Activated CD8-positive, alpha-beta memory T cell treated with anti-CD3 and anti-CD28 coated beads, Interleukin-2, amount 50 U/mL, for 1 hour (primary cell): ENCODE results near the gene ZNF280A.

ENCODE experiments used
- DNase-seq: peaks from one replicate; pipeline ENCODE4 v3.0.0-alpha.2; 2020; ENCODE audit errors: extremely low read depth

ZNF280A gene

DNA sequence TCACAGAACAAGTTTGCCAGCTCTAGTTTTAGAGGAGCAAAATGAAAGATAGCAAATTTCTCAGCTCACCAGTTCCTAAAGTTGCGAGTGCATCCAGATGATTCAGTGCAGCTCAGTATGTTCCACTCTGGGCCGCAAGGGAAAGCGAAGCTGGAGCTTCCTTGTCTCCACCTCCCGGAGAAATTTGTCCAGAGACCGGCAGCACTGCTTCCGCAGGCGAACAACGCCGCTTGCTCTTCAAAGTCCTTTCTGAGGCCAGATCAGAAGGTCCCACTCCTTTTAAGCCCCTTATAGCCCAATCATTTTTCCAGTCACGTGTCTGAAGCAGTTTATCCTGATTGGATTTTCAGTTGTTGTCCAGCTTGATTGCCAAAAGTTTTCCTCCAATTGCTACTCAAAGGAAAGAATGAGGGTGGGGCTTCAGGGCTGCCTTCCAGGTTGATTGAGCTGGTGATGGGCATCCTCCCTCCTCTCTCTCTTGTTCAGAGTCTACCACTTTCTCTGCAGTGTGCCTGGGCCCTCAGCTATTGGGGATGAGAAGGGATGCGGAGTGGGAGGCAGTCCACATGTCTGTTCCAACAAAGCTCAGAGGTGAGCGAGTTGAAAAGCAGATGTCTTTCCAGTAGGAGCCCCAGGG lies at the start of gene ZNF280A:
Gene ZNF280A, minus strand, starts transcription at position 251 of the 637 bp plus-strand sequence. CDS start 4,640 bp downstream, outside the sequence.
- no peak for DNase-seq

DNA sequence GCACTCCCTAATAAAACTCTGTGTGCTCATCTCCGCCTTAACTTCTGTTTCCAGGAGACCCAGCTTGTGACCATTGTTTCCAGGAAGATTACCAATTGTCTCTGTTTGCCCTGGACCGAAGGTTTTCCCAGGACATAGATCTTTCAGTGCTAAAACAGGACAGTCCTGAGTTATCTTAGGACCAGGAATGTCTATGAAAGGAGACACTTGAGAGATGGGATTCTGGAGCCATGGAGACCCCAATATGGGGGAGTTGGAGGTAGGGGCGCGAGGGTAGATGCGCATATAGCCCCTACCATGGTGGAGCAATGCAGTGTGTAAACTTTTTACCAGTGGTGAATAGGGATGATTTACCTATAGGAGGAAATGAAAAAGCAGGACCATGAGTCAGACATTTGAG lies 49.1 kb upstream of the ZNF280A start:
- DNase-seq: no peak

DNA sequence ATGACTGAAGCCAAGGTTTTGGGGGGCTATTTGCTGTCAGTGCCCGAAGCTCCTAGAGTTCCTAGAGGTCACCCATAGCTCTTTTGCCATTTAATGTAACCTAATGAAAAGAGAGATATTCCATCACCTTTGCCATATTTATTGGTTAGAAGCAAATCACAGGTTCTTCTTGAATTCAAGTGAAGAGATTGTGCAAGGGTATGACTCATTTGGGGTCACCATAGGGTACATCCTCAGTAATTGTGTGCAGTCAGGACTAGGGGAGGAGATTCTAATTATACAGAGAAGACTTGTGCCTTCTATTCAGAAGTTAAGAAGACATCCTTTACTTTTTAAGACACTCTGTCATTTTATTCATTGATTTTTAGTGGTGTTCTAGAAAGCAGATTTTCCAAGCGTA lies 45.9 kb upstream of the ZNF280A start:
- DNase-seq: no peak

- DNase-seq: no peak
Measured at GRCh38 chr22:22558972-22559603, 39.0 kb upstream of the ZNF280A start, which contains the start of gene PRAME. Gene PRAME, minus strand, starts transcription at chr22:22559265. Its CDS starts 2,433 bp downstream, at chr22:22556832.

DNA sequence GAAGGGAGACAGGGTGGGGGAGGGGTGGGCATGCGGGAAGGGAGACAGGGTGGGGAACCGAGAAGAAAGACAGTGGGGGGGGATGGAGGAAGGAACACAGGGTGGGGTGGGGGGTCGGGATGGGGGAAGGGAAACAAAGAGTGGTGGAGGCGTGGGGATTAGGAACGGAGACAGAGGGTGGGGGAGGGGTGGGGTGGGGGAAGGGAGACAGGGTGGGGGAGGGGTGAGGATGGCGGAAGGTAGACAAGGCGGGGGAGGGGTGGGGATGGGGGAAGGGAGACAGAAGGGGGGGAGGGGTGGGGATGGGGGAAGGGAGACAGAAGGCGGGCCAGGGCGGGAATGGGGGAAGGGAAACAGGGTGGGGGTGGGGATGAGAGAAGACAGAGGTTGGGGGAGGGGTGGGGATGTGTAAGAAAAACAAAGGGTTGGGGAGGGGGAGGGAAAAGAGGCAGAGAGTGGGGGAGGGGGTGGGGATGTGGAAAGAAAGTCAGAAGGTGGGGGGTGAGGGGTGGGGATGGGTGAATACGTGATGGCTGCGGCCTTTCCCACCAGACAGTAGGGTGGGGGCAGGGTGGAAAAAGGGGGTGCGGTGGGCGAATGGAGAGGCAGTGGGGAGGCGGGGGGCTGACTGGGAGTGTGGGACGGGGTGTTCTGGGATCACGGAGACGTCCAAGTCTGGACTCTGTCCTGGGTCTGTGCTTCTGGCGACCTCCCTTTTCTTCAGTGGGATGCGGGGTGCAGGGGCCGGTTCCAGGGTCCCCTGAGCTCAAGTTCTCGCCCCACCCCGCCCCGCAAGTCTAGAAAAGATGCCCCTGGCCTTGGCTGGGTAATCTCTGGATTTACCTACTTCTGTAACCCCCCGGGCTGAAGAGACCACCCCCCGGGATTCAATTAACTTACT lies 38.3 kb upstream of the ZNF280A start:
- no peak for DNase-seq

DNA sequence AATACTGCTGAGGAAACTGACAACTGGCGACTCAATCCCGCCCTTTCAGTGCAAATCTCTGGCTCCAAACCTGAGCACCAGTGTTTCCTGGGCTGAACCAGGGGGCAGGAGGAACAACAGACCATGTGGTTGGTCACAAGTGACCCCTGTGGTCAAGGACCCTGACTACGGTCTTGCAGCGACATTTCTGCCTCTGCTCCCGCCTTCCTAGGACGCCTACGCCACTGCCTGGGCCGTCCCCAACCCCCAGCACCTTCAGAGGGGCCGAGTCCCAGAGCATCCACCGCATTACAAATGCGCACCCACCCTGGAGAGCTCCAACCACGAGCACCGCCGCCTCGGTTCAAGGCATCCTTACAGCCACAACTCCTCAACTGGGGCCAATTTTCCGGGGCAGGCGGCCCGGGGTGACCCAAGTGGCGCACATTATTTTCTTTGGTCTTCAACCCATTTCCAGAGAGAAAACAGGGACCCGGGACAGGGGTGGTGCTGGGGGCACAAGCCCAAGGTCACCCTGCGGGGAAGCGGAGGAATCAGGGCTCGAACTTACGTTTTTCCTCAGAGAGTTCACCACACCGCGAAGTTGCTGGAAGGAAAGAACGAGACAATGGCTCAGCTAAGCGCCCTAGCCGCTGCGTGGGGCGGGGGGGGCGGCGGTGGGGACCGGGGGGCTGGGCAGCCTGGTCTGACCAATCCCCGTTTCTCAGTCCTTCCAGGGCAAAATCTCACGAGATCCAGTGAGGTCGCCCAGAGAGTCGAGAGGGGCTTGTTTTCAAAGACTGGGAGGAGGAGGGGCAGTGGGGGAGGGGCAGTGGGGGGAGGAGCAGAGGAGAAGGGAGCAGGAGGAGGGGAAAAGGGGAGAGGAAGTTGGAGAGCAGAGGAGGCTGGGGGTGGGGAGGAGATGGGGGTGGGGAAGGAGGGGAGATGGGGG lies 37.2 kb upstream of the ZNF280A start:
- no peak for DNase-seq

GRCh38 chr22:22556578-22556977 lies 36.5 kb upstream of the ZNF280A start:
- DNase-seq: no peak

DNA sequence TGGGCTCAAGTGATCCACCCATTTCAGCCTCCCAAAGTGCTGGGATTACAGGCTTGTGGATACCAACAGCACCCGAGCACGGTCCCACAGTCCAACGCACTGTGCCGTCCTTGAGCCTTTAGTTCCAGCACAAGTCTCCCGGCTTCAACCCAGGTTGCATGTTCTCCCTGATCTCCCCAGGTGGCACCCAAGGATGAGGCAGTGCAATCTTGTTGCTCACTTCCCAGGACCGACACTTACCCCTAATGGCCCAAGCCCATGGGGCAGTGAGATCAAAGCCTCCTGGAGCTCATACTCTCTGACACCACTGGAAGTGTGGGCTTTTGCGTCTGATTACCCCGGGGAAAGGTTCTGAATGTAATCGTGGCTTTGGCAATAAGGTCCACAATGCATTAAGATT lies 35.5 kb upstream of the ZNF280A start:
- no peak for DNase-seq

- no peak for DNase-seq
Measured at GRCh38 chr22:22554587-22555284, 34.7 kb upstream of the ZNF280A start.

DNA sequence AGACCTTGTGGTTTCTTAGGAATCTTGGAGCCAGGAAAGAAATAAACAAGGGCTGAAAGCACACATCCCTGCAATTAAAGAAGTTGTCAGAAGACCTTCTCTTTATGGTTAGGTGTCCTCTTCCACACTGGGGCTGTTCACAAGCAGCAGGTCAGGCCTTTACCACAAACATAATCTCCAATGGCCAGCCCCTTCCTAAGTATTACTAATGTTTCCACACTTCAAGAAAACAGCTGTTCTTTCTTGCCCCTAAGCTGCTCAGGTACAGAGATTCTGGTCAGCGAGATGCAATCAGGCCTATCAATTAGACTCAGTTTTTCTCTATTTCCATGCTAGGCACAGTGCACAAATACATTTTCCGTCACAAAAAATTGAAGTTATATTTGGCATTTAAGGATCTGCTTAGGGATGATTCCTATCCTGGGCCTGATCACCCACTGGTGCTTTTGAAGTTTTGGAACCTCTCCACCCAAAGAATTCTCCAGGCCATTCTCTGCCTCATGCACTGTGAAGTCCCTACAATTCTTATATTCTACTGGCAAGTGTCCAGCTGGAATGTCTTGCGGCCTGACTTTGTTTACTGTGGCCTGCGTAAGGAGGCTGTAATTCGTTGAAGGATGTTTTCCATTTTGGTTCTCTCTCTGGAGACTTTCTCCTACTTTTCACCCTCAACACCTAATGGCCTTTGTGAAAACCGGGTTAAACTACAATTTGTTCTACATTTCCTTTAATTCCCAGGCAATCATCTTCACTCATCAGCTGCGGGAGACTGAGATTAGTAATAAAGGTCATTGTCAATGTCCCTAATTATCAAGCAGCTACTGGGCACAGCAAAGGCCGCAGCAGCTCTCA lies 33.9 kb upstream of the ZNF280A start:
- DNase-seq: no peak

DNA sequence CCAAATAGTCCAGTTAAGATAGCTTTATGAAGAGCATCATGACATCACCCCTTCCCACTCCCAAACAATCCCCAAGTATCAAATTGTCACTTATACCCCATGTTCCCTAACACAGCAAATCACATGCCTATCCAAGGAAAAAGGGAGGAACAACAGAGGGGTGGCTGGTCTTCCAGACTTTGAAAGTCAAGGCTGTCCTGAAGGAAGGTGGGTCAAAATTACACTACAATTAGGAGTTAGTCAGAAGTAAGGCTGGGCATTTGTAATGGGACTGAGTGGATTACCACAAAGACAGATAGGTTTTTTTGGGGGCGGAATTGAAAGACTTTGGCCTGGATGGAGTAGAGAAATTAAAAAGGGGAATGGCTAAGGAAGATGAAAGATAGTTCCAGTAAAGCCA lies 33.1 kb upstream of the ZNF280A start:
- DNase-seq: no peak

DNA sequence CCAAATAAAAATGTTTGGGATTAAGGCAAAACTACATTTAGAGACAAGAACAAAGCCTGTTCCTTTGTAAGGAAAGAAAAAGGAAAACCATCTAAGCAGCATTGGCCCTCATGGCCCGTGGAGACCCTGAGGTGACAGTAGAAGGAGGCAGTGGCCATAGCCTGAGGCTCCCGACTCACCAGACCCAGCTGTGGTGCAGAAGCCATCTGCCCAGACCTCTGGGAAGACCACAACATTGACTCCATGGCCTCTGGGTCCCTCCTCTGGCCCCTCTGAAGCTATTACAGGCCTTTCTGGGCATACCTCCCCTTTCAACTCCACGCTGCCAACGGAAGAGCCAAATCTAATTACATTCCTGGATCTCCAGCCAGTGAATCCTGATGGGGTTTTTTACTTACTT lies 32.6 kb upstream of the ZNF280A start:
- no peak for DNase-seq

GRCh38 chr22:22550789-22551434 lies 30.8 kb upstream of the ZNF280A start:
- DNase-seq: no peak

- no peak for DNase-seq
Measured at GRCh38 chr22:22548910-22549309, 28.8 kb upstream of the ZNF280A start.

GRCh38 chr22:22548317-22548716 lies 28.2 kb upstream of the ZNF280A start:
- DNase-seq: no peak

GRCh38 chr22:22547692-22548300 lies 27.7 kb upstream of the ZNF280A start:
- DNase-seq: no peak

DNA sequence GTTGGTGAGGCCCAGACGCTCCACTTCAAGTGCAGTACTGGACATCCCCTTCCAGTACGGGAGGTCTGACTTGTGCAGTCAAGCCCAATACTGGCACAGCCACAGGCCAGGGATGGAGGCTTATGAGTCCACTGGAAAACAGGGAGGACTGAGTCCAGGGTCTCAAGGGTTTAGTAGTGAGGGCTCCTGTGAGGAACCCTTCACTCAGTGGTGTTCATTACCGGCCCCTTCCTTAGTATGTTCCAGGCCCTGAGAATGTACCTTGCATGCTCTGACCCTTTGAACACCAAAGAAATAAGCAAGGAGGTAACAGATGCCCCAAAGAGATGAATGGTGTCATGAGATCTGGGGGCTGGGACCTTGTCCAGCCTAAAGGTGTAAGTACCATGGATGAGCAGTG lies 27.2 kb upstream of the ZNF280A start:
- no peak for DNase-seq

GRCh38 chr22:22546490-22546889 lies 26.4 kb upstream of the ZNF280A start:
- DNase-seq: no peak

GRCh38 chr22:22545084-22545483 lies 25.0 kb upstream of the ZNF280A start:
- no peak for DNase-seq
